HG02571 (cell line): ENCODE results near the gene XRCC6.
"Not testable (repeated sequence)": the region's sequence is repeated elsewhere in the genome, so short reads cannot be mapped to it uniquely, and the experiment has no call there.

Experiments
- ATAC-seq: cut with Tn5 transposase; IDR thresholded peaks from one replicate; pipeline ENCODE4 v1.9.1; 2021; ENCODE audit warnings: mild to moderate bottlenecking, moderate library complexity; ENCODE audit not compliant: unreplicated experiment

XRCC6 gene

DNA sequence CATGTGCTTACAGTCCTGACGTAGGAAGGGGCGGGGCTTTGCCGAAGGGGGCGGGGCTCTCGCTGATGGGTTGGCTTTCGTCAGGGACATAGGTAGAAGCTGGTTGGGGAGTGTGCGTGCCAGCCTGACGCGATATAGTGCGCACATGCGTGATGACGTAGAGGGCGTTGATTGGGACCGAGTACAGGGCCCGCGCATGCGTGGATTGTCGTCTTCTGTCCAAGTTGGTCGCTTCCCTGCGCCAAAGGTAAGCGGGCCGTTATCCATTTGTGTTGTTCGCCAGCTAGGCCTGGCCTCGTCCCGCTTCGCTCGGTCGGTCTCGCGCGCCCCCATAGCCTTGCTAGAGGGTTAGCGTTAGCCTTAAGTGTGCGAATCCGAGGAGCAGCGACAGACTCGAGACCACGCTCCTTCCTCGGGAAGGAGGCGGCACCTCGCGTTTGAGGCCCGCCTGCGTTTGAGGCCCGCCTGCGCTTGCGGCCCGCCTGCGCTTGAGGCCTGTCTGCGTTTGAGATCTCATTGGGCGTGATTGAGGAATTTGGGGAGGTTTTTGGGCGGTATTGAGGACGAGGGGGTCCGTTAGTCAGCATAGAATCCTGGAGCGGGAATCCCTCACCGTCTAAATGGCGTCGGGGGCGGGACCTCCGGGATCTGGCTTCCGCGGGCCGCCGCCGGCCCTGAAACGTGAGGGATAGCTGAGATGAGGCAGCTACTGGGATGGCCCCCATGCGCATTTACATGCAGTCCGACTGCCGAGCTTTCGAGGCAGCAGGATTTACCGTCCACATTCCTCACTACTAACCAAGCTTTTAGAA is at the start of gene XRCC6:
TSS of gene XRCC6 (plus strand) at position 197 of the 812 bp plus-strand sequence. CDS start 710 bp downstream, outside the sequence.
- ATAC-seq: peak; percentile 83

DNA sequence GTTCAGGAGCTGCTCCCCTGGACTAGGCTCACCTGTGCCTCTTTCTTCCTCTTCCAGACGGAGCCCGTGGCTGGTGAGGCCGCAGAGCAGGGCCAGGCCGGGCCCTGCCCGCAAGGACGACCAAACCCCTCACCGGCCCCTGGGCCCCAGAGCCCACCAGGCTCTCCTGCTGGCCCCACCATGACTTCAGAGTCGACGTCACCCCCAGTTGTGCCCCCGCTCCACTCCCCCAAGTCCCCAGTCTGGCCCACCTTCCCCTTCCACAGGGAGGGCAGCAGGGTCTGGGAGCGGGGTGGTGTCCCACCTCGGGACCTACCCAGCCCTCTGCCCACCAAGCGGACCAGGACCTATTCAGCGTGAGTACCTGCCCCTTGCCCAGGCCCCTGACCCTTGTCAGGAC is 49.3 kb upstream of the XRCC6 start:
- no peak for ATAC-seq

DNA sequence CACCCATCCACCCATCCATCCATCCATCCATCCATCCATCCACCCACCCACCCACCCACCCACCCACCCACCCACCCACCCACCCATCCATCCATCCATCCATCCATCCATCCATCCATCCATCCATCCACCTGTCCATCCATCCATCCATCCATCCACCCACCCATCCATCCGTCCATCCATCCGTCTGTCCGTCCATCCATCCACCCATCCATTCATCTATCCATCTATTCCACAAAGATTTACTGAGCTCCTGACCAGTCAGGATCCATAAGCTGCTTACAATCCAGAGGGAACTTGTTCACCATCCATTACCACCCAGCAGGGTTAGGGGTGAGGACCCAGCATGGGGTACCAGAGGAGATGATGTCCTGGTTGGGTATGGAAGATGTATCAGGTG is 48.8 kb upstream of the XRCC6 start:
- not testable (repeated sequence) for ATAC-seq

DNA sequence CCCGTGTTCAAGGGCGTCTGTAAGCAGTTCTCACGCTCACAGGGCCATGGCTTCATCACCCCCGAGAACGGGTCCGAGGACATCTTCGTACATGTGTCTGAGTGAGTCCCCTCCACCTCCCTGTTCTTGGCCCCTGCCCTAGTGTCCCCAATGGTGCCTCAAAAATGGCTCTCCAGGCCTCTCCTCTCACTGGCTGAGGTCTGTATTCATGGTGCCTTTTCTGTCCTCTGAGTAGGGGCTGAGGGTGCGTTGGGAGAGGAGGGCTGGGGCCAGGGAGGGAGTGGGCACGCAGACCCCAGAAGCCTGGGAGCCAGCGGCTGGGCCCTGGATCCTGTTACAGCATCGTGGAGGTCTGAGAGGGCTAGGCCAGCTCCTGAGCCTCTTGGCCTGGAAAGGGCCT is 47.4 kb upstream of the XRCC6 start:
- no peak for ATAC-seq

DNA sequence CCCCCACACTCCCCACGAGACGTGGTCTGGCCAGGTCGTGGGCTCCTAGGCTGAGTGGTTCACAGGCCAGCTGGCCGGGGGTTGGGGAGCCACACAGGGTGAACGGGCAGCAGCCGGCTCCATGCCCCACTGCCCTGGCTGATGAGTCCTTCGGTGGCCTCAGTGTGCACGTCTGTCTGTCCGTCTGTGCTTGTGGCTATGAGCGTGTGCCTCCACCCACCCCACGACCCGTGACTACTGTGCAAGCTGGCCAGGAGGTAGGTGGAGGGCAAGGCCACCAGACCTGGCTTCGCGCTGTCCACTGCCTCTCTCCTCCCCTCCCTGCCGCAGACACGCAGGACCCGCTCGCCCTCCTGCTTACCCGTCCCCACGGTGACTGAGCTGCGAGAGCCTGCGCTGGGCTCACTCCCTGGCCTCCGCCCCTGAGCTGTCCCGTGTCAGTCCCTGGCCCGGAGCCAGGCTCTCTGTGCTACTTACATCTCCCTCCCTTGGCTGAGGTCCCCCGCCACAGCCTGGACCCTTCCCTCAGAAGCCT is 46.2 kb upstream of the XRCC6 start:
- no peak for ATAC-seq

DNA sequence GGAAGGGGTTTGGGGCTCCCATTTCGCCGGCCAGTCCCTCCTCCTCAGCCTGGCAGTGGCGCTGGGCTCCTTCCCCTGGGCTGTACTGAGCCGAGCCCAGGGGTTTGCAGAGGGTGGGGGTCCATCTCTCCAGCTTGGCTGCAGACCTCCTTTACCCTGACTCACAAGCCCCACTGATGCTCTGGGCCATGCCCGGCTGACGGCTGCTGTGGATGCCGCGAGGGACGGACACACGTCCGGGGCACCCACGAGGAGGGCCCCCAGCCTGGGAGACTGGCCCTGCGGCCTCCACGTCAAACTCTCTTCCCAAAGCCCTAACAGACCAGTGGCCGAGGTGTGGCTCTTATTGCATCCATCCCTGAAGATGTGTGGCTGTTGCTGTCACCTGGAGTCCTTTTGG is 45.6 kb upstream of the XRCC6 start:
- ATAC-seq: no peak

DNA sequence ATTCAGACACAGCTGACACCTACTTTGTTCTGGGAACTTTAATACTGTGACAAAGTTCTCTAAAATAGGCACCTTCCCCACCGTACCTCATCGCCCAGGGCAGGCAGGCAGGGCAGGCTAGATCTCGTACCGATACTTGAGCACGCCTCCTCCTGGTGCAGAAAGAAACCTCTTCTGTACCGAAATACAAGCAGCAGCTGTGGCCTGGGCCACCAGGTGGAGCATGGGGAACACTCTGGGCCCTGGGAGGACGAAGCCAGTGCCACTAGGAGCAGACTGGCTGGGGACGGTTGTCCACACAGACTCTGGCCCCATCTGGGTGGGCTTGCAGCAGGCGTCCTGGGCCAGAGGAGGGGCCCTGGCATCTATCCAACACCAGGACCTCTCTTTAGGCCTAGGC is 44.2 kb upstream of the XRCC6 start:
- no peak for ATAC-seq

DNA sequence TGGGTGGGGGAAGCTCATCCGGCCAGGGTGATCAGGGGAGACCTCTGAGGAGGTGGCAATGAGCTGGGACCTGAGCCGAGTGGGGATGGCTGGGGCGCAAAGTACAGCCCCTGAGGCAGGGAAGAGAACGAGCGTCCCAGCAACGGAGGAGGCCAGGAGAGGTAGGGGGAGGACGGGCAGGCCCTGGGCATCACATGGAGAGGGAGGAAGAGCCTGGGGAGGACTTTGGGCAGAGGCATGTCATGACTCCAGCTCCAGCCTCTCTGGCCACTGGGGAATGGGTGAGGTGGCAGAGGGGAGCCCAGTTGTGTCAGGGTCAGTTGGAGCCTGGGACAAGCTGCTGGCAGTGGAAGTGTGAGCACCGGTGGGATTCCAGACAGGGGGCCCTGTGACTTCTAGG is 43.0 kb upstream of the XRCC6 start:
- ATAC-seq: no peak

DNA sequence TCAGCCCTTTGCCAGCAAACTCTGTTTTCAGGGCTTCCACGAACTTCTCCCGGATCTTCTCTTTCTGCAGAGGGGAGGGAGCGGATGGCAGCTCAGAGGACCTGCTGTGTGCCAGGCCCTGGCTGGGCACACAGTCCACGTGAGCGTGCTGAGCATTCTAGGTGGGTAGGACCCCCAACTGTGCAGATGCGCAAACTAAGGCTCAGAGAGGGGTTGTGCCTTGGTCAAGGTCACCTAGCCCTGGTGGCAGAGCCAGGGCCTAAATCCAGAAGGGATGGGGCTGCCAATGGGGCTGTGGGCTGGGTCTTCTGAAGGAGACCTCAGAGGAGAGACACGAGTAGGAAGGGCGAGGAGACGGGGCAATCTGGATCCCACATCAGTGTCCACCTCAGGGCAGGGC is 42.3 kb upstream of the XRCC6 start:
- ATAC-seq: no peak

DNA sequence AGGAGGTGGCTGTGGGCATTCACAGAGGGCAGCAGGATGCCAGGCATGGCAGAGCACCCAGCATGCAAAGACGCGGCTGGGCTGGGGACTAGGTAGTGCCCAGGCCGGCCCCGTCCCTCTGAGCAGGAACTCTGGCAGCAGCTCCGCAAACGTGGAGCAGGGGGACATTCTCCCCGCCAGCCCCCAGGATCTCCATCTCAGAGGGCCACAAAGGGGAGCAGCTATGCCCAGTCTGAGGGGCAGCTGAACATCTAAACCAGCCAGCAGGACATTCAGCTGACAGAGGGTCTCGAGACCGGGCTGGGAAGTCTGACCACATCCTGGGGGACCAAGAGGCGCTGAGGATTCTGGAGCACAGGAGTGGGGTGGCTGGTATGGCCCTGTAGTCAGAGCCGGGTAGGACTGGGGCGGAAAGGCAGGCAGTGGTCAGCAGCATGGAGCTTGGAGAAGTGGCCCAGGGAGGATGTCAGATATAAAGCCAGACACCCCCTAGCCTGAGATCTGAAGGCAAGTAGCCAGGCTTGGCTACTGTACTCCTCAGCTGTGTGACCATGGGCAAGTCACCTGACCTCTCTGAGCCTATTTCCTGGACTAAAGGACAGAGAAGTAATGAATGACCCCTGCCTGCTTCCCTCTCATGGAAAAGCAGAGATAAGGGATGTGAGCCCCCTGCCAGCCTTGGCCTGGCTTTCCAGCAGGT is 41.6 kb upstream of the XRCC6 start:
- ATAC-seq: no peak

DNA sequence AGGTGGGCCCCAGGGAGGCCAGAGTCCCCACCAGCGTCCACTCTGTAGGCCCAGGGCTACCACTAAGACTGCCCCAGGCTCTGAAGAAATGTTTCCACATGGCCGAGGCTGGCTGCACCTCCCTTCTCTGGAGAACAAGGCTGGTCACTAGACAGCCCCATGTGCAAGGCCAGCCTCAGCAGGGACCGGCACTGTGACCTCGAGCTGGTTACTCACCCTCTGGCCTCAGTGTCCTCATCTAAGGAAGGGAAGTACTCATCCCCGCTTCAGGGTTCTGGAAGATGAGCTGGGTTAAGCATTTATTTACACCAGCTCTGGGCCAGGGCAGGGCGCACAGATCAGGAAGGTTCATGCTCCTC is 41.1 kb upstream of the XRCC6 start:
- ATAC-seq: no peak

DNA sequence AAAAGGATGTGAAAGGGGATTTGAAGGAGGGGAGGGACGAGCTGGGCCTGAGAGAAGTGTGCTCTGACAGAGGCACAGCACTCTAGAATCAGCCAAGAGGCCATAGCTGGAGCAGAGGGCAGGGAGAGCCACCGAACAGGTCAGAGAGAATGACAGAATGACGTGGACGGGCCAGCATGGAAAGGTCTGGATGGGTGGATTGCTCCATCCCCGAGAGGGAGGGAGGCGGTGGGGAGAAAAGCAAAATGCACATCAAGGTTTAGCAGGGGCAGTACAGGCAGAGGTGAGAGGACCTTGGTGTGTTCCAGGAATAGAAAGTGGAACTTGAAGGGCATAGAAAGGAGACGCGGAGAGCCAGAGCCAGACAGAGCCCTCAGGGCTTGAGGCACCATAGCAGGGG is 38.4 kb upstream of the XRCC6 start:
- no peak for ATAC-seq

DNA sequence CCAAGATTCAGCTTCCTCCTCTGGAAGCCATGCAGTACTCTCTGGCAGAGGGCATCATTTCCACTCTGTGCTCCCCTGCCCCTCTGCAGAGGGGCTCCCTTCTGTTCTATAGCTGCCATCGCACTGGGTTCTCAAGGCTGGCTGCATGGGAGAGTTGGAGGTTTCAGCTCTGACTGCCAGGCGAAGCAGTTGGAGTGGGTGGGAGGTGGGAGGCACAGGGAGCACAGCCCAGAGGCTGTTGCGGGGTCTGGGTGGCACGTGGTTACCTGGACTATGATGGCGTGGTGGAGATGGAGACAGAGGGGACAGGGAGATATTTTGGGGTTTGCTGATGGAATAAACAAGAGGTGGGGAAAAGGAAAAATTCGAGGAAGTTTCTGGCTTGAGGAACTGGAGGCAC is 36.2 kb upstream of the XRCC6 start:
- ATAC-seq: no peak

DNA sequence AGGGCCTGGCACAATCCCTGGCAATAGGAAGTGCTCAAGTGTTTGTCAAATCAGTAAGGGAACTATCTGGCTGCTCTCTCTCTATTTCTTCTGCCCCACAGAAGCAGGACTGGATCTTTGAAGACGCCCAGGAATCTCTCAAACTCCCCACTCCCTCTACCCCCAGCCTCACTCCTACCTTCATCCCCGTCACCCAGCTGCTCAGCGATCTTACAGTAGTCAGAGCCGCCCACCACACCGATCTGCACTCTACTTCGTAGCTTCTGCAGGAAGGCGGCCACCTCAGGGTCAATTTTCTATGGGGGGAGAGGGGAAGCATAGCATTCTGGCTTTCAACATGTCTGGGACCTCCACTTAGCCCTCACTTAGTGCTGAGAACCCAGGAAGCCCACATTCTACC is 35.2 kb upstream of the XRCC6 start:
- ATAC-seq: no peak

DNA sequence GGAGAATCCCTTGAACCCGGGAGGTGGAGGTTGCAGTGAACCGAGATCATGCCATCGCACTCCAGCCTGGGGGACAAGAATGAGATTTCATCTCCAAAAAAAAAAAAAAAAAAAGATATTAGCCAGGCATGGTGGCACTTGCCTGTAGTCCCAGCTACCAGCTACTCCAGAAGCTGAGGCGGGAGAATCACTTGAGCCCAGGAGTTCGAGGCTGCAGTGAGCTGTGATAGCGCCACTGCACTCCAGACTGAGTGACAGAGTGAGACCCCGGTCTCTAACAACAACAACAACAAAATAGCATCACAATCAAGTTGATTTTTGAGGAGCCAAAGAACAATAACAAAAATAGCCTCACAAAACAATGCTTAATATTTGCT is 33.8 kb upstream of the XRCC6 start:
- no peak for ATAC-seq

DNA sequence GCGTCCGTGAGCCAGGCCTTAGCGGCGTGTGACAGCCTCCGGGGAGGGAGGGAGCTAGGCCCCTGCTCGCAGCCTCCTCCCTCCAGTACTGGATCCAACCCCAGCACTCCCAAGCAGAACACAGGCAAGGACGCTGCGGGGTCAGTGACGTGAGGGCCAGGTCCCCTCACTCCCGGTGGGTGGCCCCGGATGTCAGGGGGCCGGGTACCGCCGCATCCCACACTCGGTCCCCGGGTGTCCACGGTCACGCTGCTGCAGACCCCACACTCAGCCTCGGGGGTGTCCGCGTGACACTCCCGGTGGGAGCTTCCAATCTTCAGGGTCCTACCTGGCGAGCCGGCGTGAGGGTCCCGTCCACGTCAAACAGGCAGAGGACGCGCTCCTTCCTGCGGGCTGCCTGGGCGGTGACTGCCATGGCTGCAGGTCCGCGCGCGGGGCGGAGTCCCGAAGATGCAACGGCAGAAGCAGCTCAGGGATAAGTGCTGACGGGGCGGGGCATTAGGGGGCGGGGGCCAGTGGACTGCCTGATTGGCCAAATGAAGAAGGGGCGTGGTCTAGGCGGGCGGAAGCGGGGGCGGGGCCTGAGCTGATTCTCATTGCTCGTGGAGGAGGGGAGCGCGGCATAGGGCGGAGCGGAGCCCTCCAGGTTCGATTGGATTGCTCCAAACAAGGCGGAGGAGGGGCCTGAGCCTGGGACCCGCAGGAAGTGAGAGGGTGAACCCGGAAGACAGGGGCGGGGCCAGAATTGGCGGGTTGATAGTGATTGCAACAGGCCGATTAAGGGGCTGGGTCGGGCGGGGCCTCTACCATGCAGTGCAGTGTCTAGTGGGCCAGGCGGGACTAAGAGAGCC is 31.5 kb upstream of the XRCC6 start, which contains the start of gene PMM1:
TSS of gene PMM1 (minus strand) at position 450 of the 851 bp plus-strand sequence. CDS start at position 415, 35 bp downstream.
- ATAC-seq: peak; percentile 87

DNA sequence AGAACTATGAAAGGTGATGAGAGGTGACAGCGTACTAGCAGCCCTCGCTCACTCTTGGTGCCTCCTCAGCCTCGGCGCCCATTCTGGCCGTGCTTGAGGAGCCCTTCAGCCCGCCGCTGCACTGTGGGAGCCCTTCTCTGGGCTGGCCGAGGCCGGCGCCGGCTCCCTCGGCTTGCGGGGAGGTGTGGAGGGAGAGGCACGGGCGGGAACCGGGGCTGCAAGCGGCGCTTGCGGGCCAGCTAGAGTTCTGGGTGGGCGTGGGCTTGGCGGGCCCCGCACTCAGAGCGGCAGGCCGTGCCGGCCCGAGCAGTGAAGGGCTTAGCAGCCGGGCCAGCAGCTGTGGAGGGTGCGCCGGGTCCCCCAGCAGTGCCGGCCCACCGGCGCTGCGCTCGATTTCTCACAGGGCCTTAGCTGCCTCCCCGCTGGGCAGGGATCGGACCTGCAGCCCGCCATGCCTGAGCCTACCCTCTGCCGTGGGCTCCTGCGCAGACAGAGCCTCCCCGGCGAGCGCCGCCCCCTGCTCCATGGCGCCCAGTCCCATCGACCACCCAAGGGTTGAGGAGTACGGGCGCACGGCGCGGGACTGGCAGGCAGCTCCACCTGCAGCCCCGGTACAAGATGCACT is 27.6 kb upstream of the XRCC6 start:
- ATAC-seq: not testable (repeated sequence)

DNA sequence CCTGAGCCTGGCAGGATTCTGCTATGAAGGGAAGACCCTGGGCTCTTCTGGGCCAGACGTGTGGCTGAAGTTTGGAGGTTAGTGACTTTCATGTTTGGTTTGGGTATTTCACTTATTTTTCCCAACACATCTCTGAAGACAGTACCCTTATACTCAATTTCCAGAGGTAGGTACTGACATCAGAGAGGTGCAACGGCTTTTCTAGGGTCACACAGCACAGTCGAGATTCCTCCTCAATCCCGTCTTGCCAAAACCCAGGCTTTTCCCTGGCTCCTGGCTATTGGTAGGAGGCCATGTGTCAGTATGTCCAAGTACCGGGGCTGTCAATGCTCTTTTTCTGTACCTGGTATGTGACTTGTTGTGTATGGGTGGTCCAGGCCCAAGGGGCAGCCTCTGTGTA is 25.4 kb upstream of the XRCC6 start:
- ATAC-seq: no peak

DNA sequence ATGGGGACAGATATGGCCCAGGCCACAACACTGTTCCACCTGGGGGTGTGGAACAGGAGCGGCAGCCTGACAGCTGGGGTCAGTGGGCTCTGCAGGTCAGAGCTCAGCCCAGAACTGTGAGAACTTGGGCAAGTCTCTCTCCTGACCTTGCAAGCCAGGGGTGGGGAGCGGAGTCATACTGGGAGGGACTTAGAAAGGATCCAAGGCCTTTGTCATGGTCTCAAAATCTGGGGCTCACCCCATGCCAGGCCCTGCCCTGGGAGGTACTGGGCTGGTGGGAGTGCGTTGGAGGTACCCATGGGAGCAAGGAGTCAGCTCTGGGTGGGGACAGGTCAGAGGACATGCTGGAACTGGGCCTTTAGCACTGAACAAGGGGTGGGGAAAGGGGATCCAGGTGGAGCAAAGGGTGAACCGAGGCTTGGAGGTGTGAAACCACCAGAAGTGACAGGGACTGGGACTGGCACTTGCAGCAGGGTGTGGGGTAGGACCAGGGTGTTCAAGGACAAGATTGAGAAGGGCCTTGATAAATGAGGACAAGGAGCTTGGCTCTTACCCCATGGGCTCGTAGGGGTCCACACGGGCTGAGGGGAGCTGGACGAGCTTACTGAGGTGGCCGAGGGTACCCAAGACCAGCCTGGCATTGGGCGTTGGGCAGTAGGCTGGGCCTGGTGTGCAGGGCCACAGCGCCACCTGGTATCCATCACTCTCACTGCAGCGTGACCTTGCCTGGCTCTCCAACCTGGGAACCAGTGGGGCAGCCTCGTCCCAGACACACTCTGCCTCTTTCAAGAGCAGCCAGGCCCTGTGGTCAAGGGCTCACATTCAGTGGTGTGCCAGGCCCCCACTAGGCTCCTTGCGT is 24.1 kb upstream of the XRCC6 start:
- ATAC-seq: no peak

DNA sequence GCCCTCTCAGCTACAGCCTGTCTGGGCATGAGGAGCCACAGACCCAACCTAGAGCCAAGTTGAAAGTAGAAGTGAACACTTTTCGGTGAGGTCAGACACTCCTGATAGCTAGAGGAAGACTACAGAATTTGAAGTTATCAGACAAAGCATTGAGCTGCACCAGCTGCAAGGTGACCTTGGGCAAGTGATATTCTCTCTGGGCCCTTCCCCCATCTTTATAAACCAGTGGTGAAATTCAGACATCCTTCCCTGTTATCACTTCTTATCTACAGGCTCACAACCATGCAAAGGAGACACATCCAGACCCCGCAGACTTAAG is 23.5 kb upstream of the XRCC6 start:
- no peak for ATAC-seq
